ENCODE results near the gene ACE.

ACE gene

DNA sequence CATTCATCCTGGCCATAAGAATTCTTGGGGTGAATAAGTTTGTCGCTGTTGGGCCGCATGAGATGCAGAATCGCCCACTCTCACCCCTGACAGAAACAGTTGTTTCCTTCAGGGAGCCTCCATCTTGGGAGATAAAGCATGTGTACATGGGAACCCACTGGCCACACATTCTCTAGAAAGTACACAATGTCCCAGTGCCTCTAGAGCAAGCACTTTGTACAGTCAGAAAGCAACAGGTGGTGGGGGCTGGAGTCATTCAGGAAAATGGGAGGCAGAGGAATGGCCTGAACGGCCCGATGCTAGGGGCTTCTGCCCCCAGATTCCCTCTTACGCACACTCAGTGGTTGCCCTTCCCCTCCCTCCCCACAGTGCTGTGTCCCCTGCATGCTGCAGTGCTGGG lies 16.1 kb downstream of the ACE start:
- DNase-seq (ENCODE audit: low spot score): no peak

- DNase-seq (ENCODE audit: low spot score): no peak
Observed at GRCh38 chr17:63493411-63493810, 16.6 kb downstream of the ACE start.

GRCh38 chr17:63494300-63494928 lies 17.6 kb downstream of the ACE start:
- DNase-seq (ENCODE audit: low spot score): no peak

- DNase-seq (ENCODE audit: low spot score): no peak
Observed at GRCh38 chr17:63495491-63495890, 18.6 kb downstream of the ACE start.

GRCh38 chr17:63496177-63496576 lies 19.3 kb downstream of the ACE start:
- DNase-seq (ENCODE audit: low spot score): no peak

DNA sequence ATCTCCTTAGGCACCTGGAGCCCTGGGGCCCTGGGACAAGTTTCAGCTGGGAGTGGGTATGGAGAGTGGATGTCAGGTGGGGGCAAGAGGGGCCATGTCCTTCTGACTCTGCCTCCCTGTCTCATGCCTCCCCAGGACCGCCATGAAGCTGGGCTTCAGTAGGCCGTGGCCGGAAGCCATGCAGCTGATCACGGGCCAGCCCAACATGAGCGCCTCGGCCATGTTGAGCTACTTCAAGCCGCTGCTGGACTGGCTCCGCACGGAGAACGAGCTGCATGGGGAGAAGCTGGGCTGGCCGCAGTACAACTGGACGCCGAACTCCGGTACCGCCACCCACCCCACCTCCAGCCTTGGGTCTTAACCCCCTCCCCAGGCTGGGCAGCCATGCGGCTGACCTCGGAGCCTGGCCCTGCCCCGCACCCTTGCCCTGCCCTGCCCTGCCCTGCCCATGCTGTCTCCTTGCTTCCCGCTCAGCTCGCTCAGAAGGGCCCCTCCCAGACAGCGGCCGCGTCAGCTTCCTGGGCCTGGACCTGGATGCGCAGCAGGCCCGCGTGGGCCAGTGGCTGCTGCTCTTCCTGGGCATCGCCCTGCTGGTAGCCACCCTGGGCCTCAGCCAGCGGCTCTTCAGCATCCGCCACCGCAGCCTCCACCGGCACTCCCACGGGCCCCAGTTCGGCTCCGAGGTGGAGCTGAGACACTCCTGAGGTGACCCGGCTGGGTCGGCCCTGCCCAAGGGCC lies 20.0 kb downstream of the ACE start:
- no peak for DNase-seq (ENCODE audit: low spot score)

GRCh38 chr17:63497708-63498483 lies 21.0 kb downstream of the ACE start:
- DNase-seq (ENCODE audit: low spot score): peak; percentile 56

GRCh38 chr17:63498626-63499195 lies 21.9 kb downstream of the ACE start:
- DNase-seq (ENCODE audit: low spot score): no peak

GRCh38 chr17:63500543-63501390 lies 23.9 kb downstream of the ACE start:
- no peak for DNase-seq (ENCODE audit: low spot score)

DNA sequence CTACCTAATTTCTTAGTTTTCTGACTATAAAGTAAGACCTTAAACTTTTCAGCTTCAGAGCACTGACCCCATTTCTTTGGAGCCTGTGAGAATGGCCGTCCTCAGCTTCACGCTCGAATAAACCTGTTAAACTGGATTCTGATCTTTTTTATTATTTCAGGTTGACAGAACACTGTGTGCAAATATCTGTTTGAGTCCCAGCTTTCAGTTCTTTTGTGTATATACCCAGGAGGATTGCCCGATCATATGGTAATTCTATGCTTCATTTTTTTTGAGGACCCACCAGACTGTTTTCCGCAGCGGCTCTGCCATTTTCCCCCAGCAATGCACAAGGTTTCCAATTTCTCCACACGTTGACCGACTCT lies 26.5 kb downstream of the ACE start:
- no peak for DNase-seq (ENCODE audit: low spot score)

DNA sequence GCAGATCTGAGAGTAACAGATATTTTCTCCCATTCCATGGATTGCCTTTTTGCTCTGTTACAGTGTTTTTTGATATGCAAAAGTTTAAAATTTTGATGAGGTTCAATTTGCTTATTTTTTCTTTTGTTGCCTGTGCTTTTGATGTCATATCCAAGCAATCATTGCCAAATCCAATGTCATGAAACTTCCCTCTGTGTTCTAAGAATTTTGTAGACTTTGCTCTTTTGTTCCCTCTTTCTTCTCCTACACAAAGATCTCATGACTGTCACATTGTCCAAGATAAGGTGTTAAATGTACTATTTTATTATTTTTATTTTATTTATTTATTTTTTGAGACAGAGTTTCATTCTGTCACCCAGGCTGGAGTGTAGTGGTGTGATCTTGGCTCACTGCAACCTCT lies 27.4 kb downstream of the ACE start:
- no peak for DNase-seq (ENCODE audit: low spot score)

DNA sequence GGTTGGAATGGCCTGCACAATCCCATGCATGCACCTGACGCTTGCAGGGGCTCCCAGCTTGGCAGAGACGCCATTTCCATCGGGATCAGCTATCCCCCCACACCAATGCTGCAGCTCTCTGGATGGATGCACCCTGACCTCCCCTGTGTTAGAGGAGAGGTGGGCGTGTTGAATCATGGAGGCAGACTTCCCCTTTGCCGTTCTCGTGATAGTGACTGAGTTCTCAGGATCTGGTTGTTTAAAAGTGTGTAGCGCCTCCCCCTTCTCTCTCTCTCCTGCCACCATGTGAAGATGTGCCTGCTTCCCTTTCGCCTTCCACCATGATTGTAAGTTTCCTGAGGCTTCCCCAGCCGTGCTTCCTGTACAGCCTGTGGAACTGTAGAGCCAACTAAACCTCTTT lies 28.5 kb downstream of the ACE start:
- no peak for DNase-seq (ENCODE audit: low spot score)

GRCh38 chr17:63506627-63507026 lies 29.8 kb downstream of the ACE start:
- no peak for DNase-seq (ENCODE audit: low spot score)

DNA sequence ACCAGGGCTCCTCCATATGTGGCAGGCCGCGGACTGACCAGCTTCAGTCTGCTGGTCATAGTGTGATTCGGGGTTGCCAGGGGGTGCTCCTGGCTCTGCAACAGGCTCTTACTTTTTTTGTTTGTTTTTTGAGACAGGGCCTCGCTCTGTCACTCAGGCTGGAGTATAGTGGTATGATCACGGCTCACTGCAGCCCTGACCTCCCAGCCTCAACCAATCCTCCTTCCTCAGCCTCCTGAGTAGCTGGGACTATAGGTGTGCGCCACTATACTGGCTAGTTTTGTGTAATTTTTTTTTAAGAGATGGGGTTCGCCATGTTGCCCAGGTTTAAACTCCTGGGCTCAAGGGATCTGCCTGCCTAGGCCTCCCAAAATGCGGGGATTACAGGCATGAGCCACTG lies 34.5 kb downstream of the ACE start:
- DNase-seq (ENCODE audit: low spot score): no peak

DNA sequence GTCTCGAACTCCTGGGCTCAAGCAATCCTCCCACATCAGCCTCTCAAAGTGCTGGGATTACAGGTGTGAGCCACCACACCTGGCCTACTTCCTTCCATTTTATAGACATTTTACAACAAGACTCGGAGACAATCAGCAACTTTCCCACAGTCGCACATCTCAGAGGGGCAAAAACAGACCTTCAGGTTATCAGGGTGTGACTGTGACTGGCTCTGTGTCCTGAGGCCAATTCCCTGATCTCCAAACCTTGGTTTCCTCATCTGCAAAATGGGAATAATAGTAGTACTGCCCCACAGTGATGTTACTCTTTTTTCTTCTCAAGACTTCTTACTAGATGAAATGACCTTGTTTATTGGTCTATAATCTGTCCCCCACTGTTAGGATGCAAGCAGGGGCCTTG lies 35.5 kb downstream of the ACE start:
- DNase-seq (ENCODE audit: low spot score): no peak

DNA sequence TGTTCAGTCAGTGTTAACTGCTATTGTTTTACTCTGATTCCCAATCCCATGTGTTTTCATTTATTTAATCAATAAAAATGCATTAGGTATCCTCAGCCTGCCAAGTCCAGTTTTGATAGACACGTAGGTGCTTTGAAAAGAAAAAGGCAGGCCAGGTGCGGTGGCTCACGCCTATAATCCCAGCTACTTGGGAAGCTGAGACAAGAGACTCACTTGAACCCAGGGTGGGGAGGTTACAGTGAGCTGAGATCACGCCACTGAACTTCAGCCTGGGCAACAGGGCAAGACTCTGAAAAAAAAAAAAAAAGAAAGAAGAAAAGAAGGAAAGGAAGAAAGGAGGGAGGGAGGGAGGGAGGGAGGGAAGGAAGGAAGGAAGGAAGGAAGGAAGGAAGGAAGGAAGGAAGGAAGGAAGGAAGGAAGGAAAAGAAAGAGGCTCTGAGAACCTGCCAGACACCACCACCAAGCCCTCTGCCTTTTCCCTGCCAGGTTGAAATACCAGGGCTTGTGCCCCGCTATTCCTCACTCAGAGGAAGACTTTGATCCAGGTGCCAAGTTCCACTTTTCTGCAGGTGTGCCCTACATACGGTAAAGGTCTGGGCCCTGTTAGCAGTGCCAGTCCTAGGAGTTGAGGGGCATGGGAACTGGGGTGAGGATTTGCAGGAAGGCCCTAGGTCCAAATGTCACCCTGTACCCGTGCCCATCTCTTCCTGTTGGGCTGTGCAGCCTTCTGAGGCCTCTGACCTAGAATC lies 36.2 kb downstream of the ACE start:
- DNase-seq (ENCODE audit: low spot score): no peak

DNA sequence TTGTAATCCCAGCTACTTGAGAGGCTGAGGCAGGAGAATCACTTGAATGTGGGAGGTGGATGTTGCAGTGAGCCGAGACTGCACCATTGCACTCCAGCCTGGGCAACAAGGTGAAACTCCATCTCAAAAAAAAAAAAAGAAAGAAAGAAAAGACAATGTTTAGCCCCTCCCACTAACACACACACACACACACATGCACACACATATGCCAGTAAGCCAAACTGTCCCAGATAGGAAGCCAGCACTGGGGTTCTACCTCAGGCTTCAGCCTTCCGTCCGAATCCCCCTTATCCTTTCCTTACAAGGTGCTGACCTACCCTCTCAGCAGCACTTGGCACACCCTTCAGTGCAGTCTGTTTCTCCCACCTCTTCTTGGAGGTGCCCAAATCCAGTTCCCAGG lies 37.6 kb downstream of the ACE start:
- DNase-seq (ENCODE audit: low spot score): no peak

GRCh38 chr17:63514974-63515373 lies 38.1 kb downstream of the ACE start:
- no peak for DNase-seq (ENCODE audit: low spot score)

DNA sequence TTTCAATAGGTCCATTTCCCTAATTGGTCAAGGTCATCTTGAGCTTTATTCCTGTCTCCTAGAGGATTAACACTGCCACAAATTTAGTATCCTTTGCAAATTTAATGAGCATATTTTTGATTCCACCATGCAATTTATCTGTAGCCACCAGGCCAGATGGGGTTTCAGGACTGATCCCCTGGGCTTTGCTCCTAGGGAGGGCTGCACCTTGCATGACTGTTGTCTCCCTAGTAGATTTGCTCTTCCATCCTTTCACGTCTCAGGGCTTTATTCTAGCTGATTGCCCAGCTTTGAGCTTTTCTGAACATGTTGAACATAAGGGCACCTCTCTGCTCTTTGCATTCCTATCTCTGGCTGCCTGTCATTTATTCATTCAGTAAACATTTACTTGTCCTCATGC lies 38.6 kb downstream of the ACE start:
- DNase-seq (ENCODE audit: low spot score): no peak

- DNase-seq (ENCODE audit: low spot score): no peak
Observed at GRCh38 chr17:63516910-63517824, 40.3 kb downstream of the ACE start.

Data from NAMALWA (cell line).